OCI-LY1 (cell line): Measurements from ENCODE around the gene NGFR.

Experiments
- H2AFZ ChIP-seq: fragments of 200-600 bp; sonication (generic), shearing (Covaris generic); 2 replicates; pipeline ENCODE4 v1.6.0; 2014; ENCODE audit warnings: antibody characterized with exemption, mild to moderate bottlenecking, low read length
- H3F3A ChIP-seq: fragments of 200-600 bp; sonication (generic), shearing (Covaris generic); 2 replicates; pipeline ENCODE4 v1.6.0; 2014; ENCODE audit warnings: mild to moderate bottlenecking, antibody characterized with exemption, low read length, moderate library complexity; ENCODE audit not compliant: insufficient read depth
- H3K27ac ChIP-seq: fragments of 200-600 bp; sonication (generic); 2 replicates; pipeline ENCODE4 v1.5.1; 2014; ENCODE audit warnings: low read length, mixed run types, mild to moderate bottlenecking, low read depth; ENCODE audit not compliant: poor library complexity, severe bottlenecking
- H3K27me3 ChIP-seq: fragments of 200-600 bp; sonication (generic); 2 replicates; pipeline ENCODE4 v1.6.0; 2014; ENCODE audit warnings: antibody characterized with exemption, mild to moderate bottlenecking, low read length, moderate library complexity; ENCODE audit not compliant: insufficient read depth
- H3K36me3 ChIP-seq: fragments of 200-600 bp; sonication (generic); 2 replicates; pipeline ENCODE4 v1.6.1; 2014; ENCODE audit warnings: mild to moderate bottlenecking, antibody characterized with exemption, low read length, moderate library complexity, mixed read lengths; ENCODE audit not compliant: insufficient read depth
- H3K4me1 ChIP-seq: fragments of 200-600 bp; sonication (generic); 2 replicates; pipeline ENCODE4 v1.5.1; 2014; ENCODE audit warnings: mild to moderate bottlenecking, low read length, moderate library complexity; ENCODE audit not compliant: insufficient read depth, severe bottlenecking
- H3K4me2 ChIP-seq: fragments of 200-600 bp; sonication (generic), shearing (Covaris generic); 2 replicates; pipeline ENCODE4 v1.6.1; 2014; ENCODE audit warnings: low read length
- H3K4me3 ChIP-seq: fragments of 200-600 bp; sonication (generic); 2 replicates; pipeline ENCODE4 v1.5.1; 2014; ENCODE audit warnings: low read length, low read depth, mild to moderate bottlenecking, mixed read lengths; ENCODE audit not compliant: poor library complexity, severe bottlenecking
- H3K79me2 ChIP-seq: fragments of 200-600 bp; shearing (Covaris generic); 2 replicates; pipeline ENCODE4 v1.6.1; 2016; ENCODE audit warnings: mixed run types, low read length, mixed read lengths; ENCODE audit not compliant: insufficient read depth
- H3K9ac ChIP-seq: fragments of 200-600 bp; sonication (generic), shearing (Covaris generic); 2 replicates; pipeline ENCODE4 v1.6.1; 2014; ENCODE audit warnings: mild to moderate bottlenecking, low read length, mixed read lengths
- H3K9me2 ChIP-seq: fragments of 200-600 bp; sonication (generic), shearing (Covaris generic); 2 replicates; pipeline ENCODE4 v1.6.1; 2014; ENCODE audit warnings: low read depth, mild to moderate bottlenecking, low read length, mixed read lengths
- H3K9me3 ChIP-seq: fragments of 200-600 bp; shearing (Covaris generic); 2 replicates; pipeline ENCODE4 v1.6.1; 2014; ENCODE audit warnings: low read length, mixed read lengths
- H4K20me1 ChIP-seq: fragments of 200-600 bp; sonication (generic), shearing (Covaris generic); 2 replicates; pipeline ENCODE4 v1.6.0; 2016; ENCODE audit warnings: mild to moderate bottlenecking, low read length; ENCODE audit not compliant: insufficient read depth
- EZH2 ChIP-seq: fragments of 200-600 bp; sonication (generic), shearing (Covaris generic); IDR thresholded peaks from 2 replicates; pipeline ENCODE4 v1.8.0; 2017; ENCODE audit warnings: borderline replicate concordance, mixed run types, mild to moderate bottlenecking, antibody characterized with exemption, low read length, moderate library complexity, mixed read lengths
- TF ChIP-seq, protein P1 (sequence below): fragments of 200-600 bp; sonication (generic), shearing (Covaris generic); IDR thresholded peaks from 2 replicates; pipeline ENCODE4 v1.5.1; 2017; ENCODE audit warnings: mild to moderate bottlenecking, antibody characterized with exemption, low read length, moderate library complexity, mixed read lengths

NGFR gene

DNA sequence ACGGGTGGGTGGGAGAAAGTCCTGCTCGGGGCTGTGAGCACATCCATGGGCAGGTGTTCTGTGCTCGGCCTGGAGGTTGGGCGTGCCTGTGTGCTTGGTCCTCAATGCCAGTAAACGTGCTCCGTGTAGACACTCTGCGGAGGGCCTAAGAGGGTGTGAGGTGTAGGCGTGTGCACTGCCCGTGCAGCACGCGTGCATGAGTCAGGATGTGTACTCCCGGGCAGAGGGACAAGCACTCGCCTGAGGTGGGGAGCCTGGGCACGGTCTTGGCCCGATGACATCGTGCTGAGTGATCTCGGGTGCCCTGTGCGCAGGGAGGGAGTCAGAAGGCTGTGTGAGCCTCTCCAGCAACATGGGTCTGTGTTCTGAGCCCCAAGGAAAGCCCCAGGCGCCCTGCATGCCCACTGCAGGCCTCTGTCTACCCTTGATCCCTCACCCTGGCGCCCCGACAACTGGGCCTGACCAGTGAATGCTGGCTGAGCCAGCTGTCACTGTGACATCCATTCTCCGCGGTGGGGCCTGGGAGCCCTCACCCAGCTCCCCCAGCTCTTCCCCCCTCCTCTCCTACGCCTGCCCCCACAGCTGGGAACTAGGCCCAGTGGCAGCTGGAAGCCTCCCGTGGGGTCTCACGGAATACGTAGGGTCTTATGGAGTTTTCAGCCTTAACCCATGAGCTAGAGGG lies 57.1 kb downstream of the NGFR start:
- H3K27ac ChIP-seq, result no peak overlapping the region
- H4K20me1 ChIP-seq, result no peaks in the 10 kb centered on the region
- no peaks in the 10 kb centered on the region for H3K9me2 ChIP-seq
- H3F3A ChIP-seq, result no peaks in the 10 kb centered on the region
- no peaks in the 10 kb centered on the region for H3K27me3 ChIP-seq
- peaks cover 3% of the 10 kb centered on the region for H3K4me1 ChIP-seq
- H3K79me2 ChIP-seq, result no peaks in the 10 kb centered on the region
- H3K9ac ChIP-seq, result no peak overlapping the region
- H3K9me3 ChIP-seq, result no peaks in the 10 kb centered on the region
- H2AFZ ChIP-seq, result no peak overlapping the region
- no peak for TF ChIP-seq EZH2
- TF ChIP-seq, protein P1, sequence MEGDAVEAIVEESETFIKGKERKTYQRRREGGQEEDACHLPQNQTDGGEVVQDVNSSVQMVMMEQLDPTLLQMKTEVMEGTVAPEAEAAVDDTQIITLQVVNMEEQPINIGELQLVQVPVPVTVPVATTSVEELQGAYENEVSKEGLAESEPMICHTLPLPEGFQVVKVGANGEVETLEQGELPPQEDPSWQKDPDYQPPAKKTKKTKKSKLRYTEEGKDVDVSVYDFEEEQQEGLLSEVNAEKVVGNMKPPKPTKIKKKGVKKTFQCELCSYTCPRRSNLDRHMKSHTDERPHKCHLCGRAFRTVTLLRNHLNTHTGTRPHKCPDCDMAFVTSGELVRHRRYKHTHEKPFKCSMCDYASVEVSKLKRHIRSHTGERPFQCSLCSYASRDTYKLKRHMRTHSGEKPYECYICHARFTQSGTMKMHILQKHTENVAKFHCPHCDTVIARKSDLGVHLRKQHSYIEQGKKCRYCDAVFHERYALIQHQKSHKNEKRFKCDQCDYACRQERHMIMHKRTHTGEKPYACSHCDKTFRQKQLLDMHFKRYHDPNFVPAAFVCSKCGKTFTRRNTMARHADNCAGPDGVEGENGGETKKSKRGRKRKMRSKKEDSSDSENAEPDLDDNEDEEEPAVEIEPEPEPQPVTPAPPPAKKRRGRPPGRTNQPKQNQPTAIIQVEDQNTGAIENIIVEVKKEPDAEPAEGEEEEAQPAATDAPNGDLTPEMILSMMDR, result no peak
- H3K36me3 ChIP-seq, result no peaks in the 10 kb centered on the region
- H3K4me2 ChIP-seq, result no peak overlapping the region
- no peak overlapping the region for H3K4me3 ChIP-seq

- Histone ChIP-seq H3K9ac (no peak overlapping the region), H3K9me3 (no peaks in the 10 kb centered on the region), H3K79me2 (no peaks in the 10 kb centered on the region), H3K36me3 (no peaks in the 10 kb centered on the region), H3F3A (no peaks in the 10 kb centered on the region), H3K4me2 (no peak overlapping the region), H2AFZ (no peak overlapping the region), H3K27me3 (no peaks in the 10 kb centered on the region), H3K4me3 (no peak overlapping the region), H3K4me1 (peaks cover 3% of the 10 kb centered on the region), H3K9me2 (no peaks in the 10 kb centered on the region), H3K27ac (no peak overlapping the region), H4K20me1 (no peaks in the 10 kb centered on the region)
- no peak for TF ChIP-seq EZH2
- TF ChIP-seq, protein P1, result no peak
Measured at GRCh38 chr17:49553676-49554335, 58.7 kb downstream of the NGFR start.

DNA sequence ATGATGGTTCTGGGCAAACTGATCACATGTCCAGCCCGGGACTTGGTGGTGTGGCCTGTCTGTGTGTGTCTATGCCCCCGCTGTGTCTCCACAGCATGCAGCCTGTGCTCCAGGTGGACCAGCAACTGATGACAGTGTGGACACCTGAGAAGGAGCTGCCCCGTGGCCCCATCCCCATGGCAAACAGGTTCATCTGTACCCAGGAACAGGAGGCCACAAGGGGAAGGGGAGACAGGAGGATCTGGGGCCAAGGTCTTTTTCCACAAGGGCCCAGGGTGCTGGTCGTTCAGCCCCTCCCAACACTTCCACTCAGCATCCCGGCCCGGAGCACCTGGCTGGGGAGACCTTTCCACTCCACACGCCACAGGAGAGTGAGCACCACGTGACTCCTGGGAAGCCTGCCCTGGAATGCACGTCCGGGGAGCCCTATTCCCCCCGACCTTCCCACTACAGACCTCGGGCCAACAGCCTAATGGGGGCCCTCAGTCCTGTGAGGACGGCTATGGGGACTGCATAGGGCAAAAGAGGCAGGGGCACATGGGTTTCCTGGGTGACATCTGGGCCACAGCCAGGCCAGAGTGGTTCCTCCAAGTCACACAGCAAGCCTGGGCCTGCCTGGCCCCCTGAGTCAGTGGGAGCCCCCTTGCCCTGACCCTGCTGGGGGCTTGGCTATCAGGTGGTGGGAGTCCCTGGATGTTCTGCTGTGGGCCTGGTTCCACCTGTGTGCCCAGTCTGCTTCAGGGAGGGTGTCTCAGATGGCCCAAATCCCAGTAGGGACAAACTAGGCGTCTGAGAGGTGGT lies 59.8 kb downstream of the NGFR start:
- H3K9me3 ChIP-seq, result no peaks in the 10 kb centered on the region
- H3K79me2 ChIP-seq, result no peaks in the 10 kb centered on the region
- H3K9me2 ChIP-seq, result no peaks in the 10 kb centered on the region
- H3K36me3 ChIP-seq, result no peaks in the 10 kb centered on the region
- no peak overlapping the region for H3K4me2 ChIP-seq
- no peak overlapping the region for H3K27ac ChIP-seq
- no peak for TF ChIP-seq EZH2
- TF ChIP-seq, protein P1, result no peak
- H2AFZ ChIP-seq, result no peak overlapping the region
- H3K9ac ChIP-seq, result no peak overlapping the region
- H3K4me1 ChIP-seq, result peaks cover 3% of the 10 kb centered on the region
- H3F3A ChIP-seq, result no peaks in the 10 kb centered on the region
- no peaks in the 10 kb centered on the region for H4K20me1 ChIP-seq
- H3K27me3 ChIP-seq, result no peaks in the 10 kb centered on the region
- no peak overlapping the region for H3K4me3 ChIP-seq
